GM18873 (cell line): ENCODE data around the gene GCK.

Experiments
- ATAC-seq: cut with Tn5 transposase; IDR thresholded peaks from one replicate; pipeline ENCODE4 v1.9.1; 2021; ENCODE audit warnings: mild to moderate bottlenecking, moderate library complexity, moderate number of reproducible peaks; ENCODE audit not compliant: unreplicated experiment, low FRiP score

The GCK gene

GRCh38 chr7:44189286-44189992 is at the start of gene GCK:
Gene GCK (minus strand): TSS chr7:44189439. CDS start chr7:44188953, 486 bp downstream.
- no peak for ATAC-seq

GRCh38 chr7:44238116-44238695 is 49.0 kb upstream of the GCK start:
- ATAC-seq, result no peak

GRCh38 chr7:44237696-44238095 is 48.5 kb upstream of the GCK start:
- no peak for ATAC-seq

GRCh38 chr7:44236333-44236728 is 47.1 kb upstream of the GCK start:
- no peak for ATAC-seq

GRCh38 chr7:44235582-44236332 is 46.5 kb upstream of the GCK start:
- no peak for ATAC-seq

- ATAC-seq, result no peak
Measured at GRCh38 chr7:44235066-44235465, 45.8 kb upstream of the GCK start.

GRCh38 chr7:44232901-44233715 is 43.9 kb upstream of the GCK start:
- ATAC-seq, result no peak

- no peak for ATAC-seq
Measured at GRCh38 chr7:44232396-44232795, 43.2 kb upstream of the GCK start.

GRCh38 chr7:44231088-44231487 is 41.8 kb upstream of the GCK start:
- no peak for ATAC-seq

- no peak for ATAC-seq
Measured at GRCh38 chr7:44230286-44230685, 41.0 kb upstream of the GCK start.

- no peak for ATAC-seq
Measured at GRCh38 chr7:44229546-44230105, 40.4 kb upstream of the GCK start.

GRCh38 chr7:44228571-44229350 is 39.5 kb upstream of the GCK start:
- no peak for ATAC-seq

- no peak for ATAC-seq
Measured at GRCh38 chr7:44227911-44228310, 38.7 kb upstream of the GCK start.

- ATAC-seq, result no peak
Measured at GRCh38 chr7:44226396-44226753, 37.1 kb upstream of the GCK start.

GRCh38 chr7:44225566-44226395 is 36.5 kb upstream of the GCK start:
- ATAC-seq, result no peak

- no peak for ATAC-seq
Measured at GRCh38 chr7:44224974-44225565, 35.8 kb upstream of the GCK start.

GRCh38 chr7:44224080-44224973 is 35.1 kb upstream of the GCK start:
- ATAC-seq, result no peak
